NOMO-1 (cell line): Measurements from ENCODE around the gene DDX19B.
A peak's percentile ranks its signal among the peaks of the same experiment; 100 is the strongest.
"Not testable (repeated sequence)": the region's sequence is repeated elsewhere in the genome, so short reads cannot be mapped to it uniquely, and the experiment has no call there.

Experiments used
- DNase-seq, 2 experiments: peaks; one replicate each; lab custom pipeline; 2025; ENCODE audit not compliant: unreplicated experiment in 2 of 2; lab: John Stamatoyannopoulos, UW

The DDX19B gene

GRCh38 chr16:70345840-70346239, 46.9 kb downstream of the DDX19B start:
- no peak for DNase-seq

DNA sequence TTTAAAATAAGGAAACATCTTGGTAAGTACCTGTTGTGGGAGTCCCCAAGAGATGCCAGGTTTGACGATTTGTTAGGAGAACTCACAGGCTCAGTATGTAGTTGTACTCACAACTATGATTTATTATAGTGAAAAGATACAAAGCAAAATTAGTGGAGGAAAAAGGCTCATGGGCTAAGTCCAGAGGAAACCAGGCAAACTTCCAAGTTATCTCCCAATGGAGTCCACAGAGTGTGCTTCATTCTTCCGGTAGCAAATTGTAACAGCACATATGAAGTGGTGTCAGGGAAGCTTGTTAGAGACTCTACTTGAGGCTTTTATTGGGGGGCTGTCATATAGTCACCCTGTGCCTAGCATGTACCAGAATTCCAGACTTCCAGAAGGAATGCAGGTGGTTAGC, 50.0 kb downstream of the DDX19B start:
- no peak for DNase-seq

DNA sequence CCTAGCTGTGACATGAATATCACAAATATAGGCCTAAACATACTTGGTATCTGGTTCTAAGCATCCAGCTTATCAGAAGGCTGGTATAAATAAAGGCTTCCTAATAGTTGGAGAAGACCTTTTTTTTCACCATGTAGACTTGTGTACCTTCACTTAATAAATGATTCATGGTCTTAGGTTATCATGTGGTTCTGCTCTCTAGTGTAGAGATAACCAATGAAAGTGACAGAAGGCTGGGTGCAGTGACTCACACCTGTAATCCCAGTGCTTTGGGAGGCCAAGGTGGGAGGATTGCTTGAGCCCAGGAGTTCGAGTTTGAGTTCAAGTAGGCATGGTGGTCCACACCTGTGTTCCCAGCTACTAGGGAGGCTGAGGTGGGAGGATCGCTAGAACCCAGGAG, 50.8 kb downstream of the DDX19B start:
- no peak for DNase-seq

GRCh38 chr16:70359552-70359951, 60.6 kb downstream of the DDX19B start:
- DNase-seq, result no peak

DNA sequence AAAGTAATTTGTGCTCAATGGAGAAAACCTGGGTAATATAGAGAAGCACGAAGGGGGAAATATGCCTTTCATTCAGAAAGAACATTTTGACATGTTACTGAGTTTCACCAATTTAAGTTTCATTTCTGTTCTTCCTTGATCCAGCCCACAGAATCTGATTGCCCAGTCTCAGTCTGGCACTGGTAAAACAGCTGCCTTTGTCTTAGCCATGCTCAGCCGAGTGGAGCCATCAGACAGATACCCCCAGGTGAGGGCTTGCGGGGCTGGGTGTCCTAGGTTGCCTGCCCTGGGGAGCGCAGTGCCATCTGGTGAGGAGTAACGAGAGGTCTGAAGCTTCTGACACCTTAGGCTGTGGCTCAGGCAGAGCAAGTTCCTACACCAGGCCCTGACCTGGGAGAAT, 65.4 kb downstream of the DDX19B start:
- DNase-seq, result no peak

- DNase-seq, result not testable (repeated sequence)
These were observed 71.2 kb downstream of the DDX19B start for GRCh38 chr16:70370145-70370544.

DNA sequence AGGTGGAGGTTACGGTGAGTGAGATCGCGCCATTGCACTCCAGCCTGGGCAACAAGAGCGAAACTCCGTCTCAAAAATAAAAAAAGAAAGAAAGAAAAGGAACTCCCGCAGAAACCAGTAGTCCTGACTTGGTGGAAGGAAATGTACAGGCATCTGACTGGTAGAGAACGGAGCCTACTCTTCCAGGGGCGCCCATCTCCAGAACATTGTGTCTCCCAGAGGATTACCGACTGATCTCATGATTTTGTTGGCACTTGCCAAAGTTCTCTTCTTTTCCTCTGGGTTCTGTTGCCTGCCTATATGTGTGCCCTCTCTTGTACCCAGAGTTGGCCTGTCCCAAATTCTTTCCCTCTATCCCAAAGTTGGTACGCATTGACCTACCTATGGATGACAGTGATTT, 71.9 kb downstream of the DDX19B start:
- no peak for DNase-seq

DNA sequence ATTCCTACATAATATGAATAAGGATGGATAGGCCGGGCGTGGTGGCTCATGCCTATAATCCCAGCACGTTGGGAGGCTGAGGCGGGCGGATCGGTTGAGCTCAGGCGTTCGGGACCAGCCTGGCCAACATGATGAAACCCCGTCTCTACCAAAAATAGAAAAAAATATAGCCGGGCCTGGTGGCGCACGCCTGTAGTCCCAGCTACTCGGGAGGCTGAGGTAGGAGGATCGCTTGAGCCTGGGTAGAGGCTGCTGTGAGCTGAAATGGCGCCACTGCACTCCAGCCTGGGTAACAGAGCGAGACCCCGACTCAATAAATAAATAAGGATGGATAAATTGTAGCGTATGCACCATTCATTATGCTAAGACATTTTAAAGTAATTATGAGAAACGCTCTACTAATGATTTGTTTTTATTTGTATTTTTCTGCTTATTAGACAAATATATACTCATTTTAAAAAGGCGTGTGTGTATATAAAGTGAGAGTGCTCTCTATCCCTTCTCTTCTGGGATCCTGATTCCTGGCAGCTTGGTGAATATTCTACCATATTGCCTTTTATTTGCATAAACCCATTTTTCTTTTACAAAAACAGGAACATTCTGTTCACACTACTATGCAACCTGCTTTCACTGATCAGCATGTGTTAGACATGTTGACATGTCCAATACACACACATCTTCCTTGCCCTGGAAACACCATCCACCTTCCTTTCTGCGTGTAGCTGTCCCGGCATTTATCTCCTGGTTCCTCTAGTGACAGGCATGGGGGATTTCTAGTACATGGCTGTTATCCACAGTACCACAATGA, 74.1 kb downstream of the DDX19B start:
- DNase-seq, result no peak

DNA sequence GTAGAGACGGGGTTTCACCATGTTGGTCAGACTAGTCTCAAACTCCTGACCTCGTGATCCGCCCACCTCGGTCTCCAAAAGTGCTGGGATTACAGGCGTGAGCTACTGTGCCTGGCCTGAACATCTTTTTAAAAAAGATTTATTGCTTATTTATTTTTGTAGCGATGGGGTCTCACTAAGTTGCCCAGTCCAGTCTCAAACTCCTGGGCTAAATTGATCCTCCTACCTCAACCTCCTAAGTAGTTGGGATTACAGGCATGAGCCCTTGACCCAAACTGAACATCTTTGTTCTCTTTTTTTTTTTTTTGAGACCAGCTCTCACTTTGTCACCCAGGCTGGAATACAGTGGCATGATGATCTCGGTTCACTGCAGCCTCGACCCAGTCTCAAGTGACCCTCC, 75.2 kb downstream of the DDX19B start:
- no peak for DNase-seq

GRCh38 chr16:70375636-70376611, 76.9 kb downstream of the DDX19B start:
- no peak for DNase-seq

- DNase-seq, result no peak
These were observed 78.8 kb downstream of the DDX19B start for GRCh38 chr16:70377782-70378181.

DNA sequence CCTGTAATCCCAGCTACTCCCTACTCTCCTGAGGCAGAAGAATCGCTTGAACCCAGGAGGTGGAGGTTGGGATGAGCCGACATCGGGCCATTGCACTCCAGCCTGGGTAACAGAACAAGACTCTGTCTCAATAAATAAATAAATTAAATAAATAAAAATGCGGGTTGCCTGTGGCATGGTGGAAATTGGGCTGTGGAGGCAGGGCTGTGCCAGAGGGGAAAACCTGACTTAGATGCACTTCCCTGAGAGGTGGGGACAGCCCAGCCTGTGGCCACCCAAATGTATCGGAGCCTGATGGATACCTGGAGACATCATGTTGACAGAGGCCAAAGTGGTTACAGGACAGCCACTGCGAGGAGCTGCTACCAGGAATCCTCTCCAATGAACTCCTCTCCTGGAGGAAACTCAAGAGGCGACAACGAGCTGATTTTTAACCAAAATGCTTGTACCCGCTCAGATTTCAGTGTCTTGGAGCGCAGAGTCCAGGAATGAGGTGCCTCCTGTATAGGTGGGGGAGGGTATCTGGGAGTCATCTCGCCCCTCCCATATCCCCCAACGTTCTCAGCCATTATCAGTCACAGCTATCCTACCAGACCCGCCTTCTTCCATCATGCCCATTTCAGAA, 80.0 kb downstream of the DDX19B start:
- no peak for DNase-seq

- DNase-seq, result peak; percentile 40 to 54
These were observed 81.4 kb downstream of the DDX19B start for GRCh38 chr16:70380248-70380918.

DNA sequence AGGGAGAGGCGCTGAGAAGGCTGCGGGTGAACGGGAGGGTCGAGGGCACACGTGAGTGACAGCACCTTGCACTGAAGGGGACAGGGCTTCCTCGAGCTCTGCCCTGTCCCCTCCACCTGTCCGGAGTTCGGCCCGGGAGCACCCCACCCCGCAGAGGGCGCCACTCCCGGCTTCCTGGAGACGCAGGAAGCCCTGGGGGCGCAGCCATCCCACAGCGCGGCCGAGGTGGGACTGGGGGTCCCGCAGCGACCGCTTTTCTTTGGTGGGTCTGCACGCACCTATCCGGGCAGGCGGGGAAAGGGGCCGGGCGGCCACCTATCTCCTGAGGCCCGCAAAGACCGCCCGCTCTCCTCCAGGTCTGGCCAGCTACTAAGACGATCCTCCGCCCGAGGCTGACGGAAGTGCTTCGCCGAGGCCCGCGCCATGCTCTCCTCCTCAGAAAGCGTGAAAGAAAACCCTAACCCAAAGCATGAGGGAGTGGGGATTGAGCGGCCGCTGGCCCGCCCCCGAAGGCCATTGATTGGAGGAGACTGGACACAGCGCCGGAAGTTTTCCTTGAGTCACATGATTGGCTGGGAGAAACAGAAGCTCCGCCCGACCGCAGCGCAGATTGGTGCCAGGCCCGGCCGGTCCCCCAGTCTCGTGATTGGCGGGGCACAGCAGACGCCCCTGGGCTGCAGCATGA, 82.1 kb downstream of the DDX19B start:
- peak; percentile 99 for DNase-seq

DNA sequence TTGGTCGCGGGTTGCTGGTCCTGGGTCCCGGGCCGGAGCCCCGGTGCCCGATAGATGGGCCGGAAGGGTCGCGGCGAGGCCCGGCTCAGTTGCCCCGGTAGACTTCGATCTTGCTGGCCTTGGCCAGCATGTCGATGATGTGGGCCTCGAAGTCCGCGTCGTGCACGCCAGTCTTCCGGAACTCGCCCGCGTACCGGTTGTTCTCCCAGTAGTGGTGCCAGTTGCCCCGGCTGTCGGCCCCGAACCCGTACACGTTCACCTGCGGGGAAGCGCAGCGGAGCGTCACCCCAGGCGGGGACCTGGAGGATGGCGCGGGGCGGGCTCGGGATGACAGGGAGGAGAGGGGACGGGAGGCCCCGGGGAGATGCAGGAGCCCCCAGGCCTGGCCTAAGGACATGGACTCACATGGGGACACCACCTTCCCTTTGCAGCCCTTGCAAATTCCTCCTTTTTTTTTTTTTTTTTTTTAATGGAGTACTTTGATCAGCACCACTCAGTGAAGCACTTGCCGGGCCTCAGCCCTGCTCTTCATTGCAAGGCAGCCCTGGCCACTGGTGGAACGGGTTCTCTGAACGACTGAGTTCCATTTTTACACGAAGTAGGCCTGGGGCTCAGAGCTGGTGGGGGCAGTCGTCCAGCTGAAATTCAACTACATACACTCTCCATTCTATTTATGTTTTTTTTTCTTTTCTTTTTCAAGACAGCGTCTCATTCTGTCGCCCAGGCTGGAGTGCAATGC, 82.8 kb downstream of the DDX19B start:
- no peak for DNase-seq

- no peak for DNase-seq
These were observed 84.5 kb downstream of the DDX19B start for GRCh38 chr16:70383421-70383960.
